NCI-H1092 treated with DMSO at 0.1 percent for 48 hours (cell line): ENCODE data around the gene FRAT1.
"Not testable (repeated sequence)": the region's sequence is repeated elsewhere in the genome, so short reads cannot be mapped to it uniquely, and the experiment has no call there.

Experiments
- DNase-seq: peaks from one replicate; lab custom pipeline; 2025; lab: John Stamatoyannopoulos, UW

FRAT1 gene

DNA sequence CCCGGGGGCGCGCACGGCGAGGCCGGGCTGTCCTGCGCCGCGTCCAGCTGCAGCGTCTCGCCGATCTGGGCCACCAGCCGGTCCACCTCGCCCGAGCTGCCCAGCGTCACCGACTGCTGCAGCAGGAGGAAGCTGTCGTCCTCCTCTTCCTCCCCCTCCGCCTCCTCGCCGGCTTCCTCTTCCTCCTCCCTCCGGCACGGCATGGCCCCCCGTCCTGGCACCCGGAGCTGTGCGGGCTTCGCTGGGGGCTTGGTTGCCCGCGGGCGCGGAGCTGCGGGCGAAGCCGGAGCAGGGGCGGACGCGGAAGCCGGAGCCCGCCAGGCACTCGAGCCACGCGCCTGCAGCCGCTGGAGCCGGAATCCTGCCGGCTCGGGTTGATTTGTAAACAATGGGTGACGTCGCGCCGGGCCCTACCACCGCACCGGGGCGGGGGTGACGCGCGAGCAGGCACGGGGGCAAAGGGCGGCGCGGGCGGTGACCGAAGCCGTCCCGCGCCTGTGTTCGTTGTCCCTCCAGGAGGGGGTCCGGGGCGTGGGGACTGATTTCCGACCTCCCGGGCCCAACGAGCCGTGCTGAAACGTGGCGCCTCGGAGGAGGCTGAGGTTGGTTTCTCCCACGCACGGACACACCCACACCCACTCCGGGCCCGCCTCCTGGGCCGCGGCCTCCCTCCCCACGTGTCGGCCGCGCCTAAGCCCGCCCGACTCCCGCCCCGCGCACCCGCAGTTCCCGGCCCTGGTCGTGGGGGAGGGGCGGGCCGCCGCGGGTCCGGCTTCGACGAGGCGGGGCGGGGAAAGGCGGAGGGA lies 15.5 kb downstream of the FRAT1 start, which contains the start of gene FRAT2:
FRAT2 (minus strand) TSS at position 360 of the 806 bp plus-strand sequence; CDS start at position 203, 157 bp downstream.
- DNase-seq, result peak; percentile 72

GRCh38 chr10:97335188-97335619 lies 16.1 kb downstream of the FRAT1 start:
- no peak for DNase-seq

DNA sequence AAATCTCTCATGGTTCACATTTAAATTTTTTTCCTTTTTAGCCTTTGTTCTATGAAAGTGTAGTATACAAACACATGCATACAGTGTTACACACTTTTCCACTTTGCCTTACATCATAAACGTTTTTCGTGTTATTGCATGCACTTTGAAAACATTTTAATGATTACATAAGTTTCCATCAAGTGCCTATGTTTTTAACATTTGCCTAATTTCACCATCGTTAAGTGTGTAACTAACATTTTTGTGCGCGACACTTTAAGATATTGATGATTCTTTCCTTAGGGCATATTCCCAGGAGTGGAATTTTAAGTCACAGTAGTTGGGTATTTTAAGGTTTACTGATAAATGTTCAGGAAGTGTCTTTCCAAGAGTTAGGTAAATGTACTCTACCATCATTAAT lies 16.9 kb downstream of the FRAT1 start:
- no peak for DNase-seq

DNA sequence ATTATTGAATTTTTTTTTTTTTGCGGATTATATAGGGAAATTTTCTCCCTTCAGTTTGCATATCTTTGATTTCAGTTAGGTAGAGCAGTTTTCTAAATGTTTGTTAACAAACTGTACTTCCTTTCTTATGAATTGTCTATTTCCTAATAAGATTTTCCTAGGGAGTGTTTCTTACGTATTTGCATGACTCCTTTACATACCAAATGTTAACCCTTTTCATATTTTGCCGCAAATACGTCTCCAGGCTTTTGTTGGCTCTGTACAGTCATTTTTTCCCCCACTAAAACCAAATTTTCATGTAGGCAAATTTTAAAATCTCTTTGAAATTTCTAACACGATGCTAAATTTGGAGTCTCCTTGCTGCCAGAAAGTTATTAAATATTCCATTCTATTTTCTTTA lies 17.4 kb downstream of the FRAT1 start:
- DNase-seq, result no peak

GRCh38 chr10:97336942-97337831 lies 18.1 kb downstream of the FRAT1 start:
- DNase-seq, result no peak

GRCh38 chr10:97338041-97338440 lies 19.0 kb downstream of the FRAT1 start:
- DNase-seq, result no peak

- DNase-seq, result no peak
Measured at GRCh38 chr10:97341416-97341815, 22.3 kb downstream of the FRAT1 start.

DNA sequence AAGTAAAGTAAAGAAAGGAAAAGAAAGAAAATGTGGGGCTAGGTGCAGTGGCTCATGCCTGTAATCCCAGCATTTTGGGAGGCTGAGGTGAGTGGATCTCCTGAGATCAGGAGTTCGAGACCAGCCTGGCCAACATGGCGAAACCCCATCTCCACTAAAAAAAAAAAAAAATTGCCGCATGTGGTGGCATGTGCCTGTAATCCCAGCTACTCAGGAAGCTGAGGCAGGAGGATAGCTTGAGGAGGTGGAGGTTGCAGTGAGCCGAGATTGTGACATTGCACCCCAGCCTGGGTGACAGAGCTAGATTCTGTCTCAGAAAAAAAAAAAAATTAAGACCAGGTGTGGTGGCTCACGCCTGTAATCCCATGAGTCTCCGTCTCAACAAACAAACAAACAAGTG lies 24.6 kb downstream of the FRAT1 start:
- not testable (repeated sequence) for DNase-seq

GRCh38 chr10:97347317-97347716 lies 28.2 kb downstream of the FRAT1 start:
- DNase-seq, result no peak

DNA sequence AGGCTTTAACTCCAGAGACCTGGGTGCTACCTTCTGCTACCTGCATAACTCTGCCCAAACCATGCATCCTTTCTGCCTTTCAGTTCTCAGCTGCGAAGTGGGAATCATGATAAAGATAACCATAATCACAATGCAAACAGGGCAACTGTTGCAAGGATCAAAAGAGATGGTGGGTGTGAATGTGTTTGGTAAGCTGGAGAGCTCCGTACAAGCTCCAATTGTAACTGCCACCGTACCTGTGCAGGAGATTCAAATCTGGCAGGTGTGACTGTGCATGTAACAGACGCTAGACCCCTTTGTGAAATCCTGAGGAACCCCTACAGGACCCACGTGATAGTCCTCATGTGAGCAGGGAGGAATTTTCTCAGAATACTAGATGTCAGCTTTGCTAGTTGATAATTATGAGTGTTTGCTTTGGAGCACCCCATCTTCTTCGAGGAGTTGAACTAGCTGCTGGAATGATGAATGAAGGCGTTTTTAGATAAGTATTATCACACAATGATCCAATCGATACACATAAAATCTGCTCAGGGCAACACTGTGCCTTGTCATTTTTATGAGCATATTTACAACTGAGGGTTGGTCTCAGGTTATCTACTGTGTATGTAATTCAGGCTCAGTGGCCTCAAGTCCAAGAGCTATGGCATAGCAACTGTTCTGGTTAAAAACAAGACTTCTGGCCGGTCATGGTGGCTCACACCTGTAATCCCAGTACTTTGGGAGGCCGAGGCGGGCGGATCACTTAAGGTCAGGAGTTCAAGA lies 30.9 kb downstream of the FRAT1 start:
- no peak for DNase-seq

DNA sequence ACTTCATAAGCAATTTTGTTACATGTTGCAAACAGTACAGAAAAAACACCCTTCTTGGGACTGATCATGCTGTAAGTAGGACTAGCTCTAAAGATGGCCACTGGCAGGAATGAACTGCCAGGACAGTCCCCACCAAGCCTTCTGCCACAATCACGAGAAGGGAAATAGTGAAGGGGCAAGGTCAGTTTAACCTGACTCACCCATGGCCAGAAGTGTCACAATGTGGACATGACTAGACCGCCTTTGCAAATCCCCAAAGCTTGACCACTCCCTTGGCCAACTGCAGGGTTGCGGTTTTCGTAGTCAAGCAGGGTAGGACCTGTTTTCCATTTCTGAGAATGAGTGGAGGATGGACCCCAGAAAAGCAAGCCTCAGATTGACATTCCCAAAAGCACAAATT lies 34.9 kb downstream of the FRAT1 start:
- no peak for DNase-seq

- DNase-seq, result no peak
Measured at GRCh38 chr10:97355571-97355975, 36.5 kb downstream of the FRAT1 start.

DNA sequence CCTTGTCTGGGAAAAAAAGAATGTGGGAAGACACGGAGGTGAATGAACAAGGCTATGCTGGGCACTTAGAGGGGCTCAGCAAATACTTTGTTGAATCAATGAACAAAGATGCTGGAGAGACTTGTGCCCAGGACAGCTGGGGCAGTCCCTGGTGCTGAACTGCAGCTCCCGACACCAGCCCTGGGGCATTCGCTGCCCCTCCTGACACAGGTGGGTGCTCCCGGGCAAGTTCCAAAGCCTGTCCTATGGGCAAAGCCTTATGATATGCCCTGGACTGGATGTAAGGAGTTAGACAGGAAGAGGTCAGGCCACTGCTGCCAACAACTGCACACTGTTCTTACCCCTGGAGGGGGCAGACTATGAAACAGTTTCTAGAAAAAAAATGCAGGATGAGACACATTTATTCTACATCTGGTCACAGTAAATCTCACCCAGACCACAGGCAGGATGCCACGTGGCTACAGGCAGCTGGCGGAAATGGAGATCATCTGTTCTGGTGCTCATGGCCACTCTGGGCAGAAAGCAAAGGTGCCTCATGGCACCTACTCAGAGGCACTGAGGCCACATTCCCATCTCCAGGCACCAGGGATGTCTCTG lies 37.3 kb downstream of the FRAT1 start:
- DNase-seq, result no peak

DNA sequence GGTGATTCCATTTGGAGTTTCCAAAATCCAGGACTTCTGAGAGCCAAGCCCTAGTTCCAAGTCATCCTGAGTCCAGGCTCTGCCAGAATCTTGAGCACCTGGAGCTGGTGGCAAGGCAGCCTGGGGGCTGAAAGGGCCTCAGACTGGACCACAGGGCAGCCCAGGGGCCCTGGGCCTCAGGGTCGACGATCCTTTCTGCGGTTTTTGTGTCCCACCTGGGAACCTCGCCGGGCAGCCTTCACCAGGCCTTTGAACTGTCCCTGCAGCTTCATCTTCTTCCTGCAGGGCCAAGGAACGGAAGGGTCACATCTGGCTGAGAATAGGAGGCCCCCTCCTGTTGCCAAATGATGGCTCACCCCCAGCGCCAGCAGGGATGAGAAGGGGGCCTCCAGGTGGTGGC lies 37.8 kb downstream of the FRAT1 start:
- DNase-seq, result no peak

GRCh38 chr10:97358349-97358748 lies 39.3 kb downstream of the FRAT1 start:
- no peak for DNase-seq

DNA sequence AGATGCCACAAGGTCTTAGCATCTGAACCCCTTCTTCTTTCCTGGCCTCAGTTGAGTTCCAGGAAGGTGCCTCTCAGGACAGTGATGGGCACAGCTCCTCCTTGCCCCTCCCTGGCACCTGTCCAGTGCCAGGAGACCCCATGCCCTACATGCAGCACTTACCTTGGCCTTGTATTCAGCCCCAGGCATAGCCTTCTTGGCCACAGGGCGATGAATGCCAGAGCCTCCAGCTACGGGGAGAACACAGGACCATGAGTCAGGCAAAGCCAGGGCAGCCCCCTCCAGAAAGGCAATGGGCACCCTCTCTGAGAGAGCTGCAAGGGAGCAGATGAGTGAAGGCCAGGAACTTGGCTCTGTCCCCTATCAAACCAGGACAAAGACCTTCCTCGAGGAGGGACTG lies 39.7 kb downstream of the FRAT1 start:
- no peak for DNase-seq

GRCh38 chr10:97360705-97361536 lies 41.9 kb downstream of the FRAT1 start:
- DNase-seq, result no peak

GRCh38 chr10:97361537-97361901 lies 42.4 kb downstream of the FRAT1 start:
- DNase-seq, result peak; percentile 41

DNA sequence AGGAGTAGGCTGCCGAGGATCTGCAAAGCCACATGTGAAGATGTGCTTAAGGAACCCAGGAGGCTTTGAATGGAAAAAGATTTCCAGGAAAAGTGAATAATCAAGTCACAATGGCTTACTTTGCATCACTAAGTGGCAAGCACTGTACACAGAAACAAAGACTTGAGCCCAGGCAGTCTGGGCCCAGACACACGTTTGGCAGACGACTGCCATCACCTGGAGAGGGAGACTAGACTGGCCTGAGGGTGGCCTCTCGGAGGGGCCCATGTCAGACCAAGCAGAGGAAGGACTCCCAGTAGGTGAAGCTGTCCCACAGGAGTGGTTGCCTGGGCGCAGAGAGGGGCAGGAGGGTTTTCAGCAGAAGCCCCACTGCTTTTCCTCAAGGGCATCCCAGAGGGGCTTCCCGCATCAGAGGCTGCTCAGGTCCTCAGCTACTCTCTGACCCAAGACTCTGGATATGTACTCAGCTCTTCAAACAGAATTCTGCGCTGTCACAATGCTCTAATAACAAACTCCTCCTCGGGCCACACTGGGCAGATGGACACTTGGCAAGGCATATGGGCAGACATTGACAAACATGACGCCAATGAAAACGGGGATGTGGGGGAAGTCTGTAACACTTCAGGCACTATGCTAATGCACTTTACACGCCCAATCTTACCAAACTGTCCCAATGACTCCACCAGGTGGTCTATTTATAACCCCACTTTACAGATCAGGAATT lies 43.4 kb downstream of the FRAT1 start:
- no peak for DNase-seq

DNA sequence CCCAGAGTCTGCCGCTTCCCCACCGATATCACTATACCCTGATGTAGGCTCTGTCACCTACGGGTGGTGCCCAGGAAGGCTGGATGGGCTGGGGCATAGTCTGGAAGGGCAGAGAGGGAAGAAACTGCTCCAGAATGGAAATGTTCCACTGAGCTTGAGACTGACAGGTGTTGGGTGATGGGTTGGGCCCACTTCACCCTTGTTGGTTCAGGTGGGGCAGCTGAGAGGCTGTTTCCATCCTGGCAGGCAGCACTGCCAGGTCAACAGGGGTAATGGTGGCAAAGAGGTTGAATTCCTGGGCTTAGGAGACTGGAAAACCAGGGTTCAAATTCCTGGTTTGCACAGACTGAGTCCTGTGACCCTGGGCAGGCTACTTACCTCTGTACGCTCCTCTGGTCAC lies 44.0 kb downstream of the FRAT1 start:
- no peak for DNase-seq
